Measurements from ENCODE around the gene LPIN3.

- no peak for TF ChIP-seq SIN3A (IDR thresholded peaks at IDR 0.05; ENCODE audit: borderline replicate concordance, insufficient read depth, low read length)
- no peak for TF ChIP-seq TAF1 (IDR thresholded peaks at IDR 0.05; ENCODE audit: borderline replicate concordance, insufficient read depth, low read length)
- no peak for TF ChIP-seq POLR2AphosphoS5 (IDR thresholded peaks at IDR 0.05; ENCODE audit: low read depth, low read length)
These were observed 17.6 kb downstream of the LPIN3 start for GRCh38 chr20:41358230-41358629.

All from PFSK-1 (cell line).